ENCODE data around the gene PRDM15. TPM values are rescaled to one million over a fixed set of nuclear protein-coding genes. Genes with fewer than 3 reads are reported as not detected.

The PRDM15 gene
- total RNA-seq, 1 experiment from 2014 or later = 5.7 TPM

GRCh38 chr21:41803316-41803715, 75.8 kb downstream of the PRDM15 start:
- ChIA-PET CTCF (no interaction called here), POLR2A (no interaction called here)
- intact Hi-C loops (cut with micrococcal nuclease) = no loop called here
- H3K27ac Mint-ChIP-seq (ENCODE audit: low read depth, unreplicated experiment) = no peak overlapping the region
- DNase-seq (ENCODE audit: unreplicated experiment) = no peak
- peaks cover 8% of the 10 kb centered on the region for H3K9me3 Mint-ChIP-seq (ENCODE audit: unreplicated experiment)
- H3K36me3 Mint-ChIP-seq (ENCODE audit: insufficient read depth, unreplicated experiment) = peaks cover 10% of the 10 kb centered on the region
- no peaks in the 10 kb centered on the region for H3K4me1 Mint-ChIP-seq (ENCODE audit: insufficient read depth, unreplicated experiment)
- BruUV-seq (replicated peaks) = no TSS peak
- no peak for TF ChIP-seq CTCF (IDR thresholded peaks at IDR 0.05; ENCODE audit: unreplicated experiment)
- no peaks in the 10 kb centered on the region for H3K27me3 Mint-ChIP-seq (ENCODE audit: insufficient read depth, unreplicated experiment)
- H3K4me3 Mint-ChIP-seq (ENCODE audit: unreplicated experiment) = no peak overlapping the region

GRCh38 chr21:41802684-41803083, 76.5 kb downstream of the PRDM15 start:
- TF ChIP-seq CTCF (IDR thresholded peaks at IDR 0.05; ENCODE audit: unreplicated experiment) = no peak
- peaks cover 15% of the 10 kb centered on the region for H3K36me3 Mint-ChIP-seq (ENCODE audit: insufficient read depth, unreplicated experiment)
- no peak overlapping the region for H3K4me3 Mint-ChIP-seq (ENCODE audit: unreplicated experiment)

GRCh38 chr21:41802198-41802584, 77.0 kb downstream of the PRDM15 start:
- Mint-ChIP-seq H3K4me3 (ENCODE audit: unreplicated experiment) (no peak overlapping the region), H3K27me3 (ENCODE audit: insufficient read depth, unreplicated experiment) (no peaks in the 10 kb centered on the region), H3K4me1 (ENCODE audit: insufficient read depth, unreplicated experiment) (no peaks in the 10 kb centered on the region), H3K36me3 (ENCODE audit: insufficient read depth, unreplicated experiment) (peaks cover 15% of the 10 kb centered on the region), H3K9me3 (ENCODE audit: unreplicated experiment) (peaks cover 8% of the 10 kb centered on the region), H3K27ac (ENCODE audit: low read depth, unreplicated experiment) (no peak overlapping the region)
- no peak for DNase-seq (ENCODE audit: unreplicated experiment)
- CTCF ChIA-PET = interaction anchor here (0.6 kb wide), 1 partner anchor 1011 kb away, joined by 3 read pairs; no protein-coding TSS in a partner anchor
- BruUV-seq (replicated peaks) = no TSS peak
- TF ChIP-seq CTCF (IDR thresholded peaks at IDR 0.05; ENCODE audit: unreplicated experiment) = no peak
- POLR2A ChIA-PET = interaction anchor here (0.7 kb wide), 1 partner anchor 18 kb away, joined by 3 read pairs; no protein-coding TSS in a partner anchor
- intact Hi-C loops (cut with micrococcal nuclease) = no loop called here

More at GRCh38 chr21:41802684-41803083, 76.5 kb downstream of the PRDM15 start:
- no peaks in the 10 kb centered on the region for H3K27me3 Mint-ChIP-seq (ENCODE audit: insufficient read depth, unreplicated experiment)
- ChIA-PET CTCF (interaction anchor here (0.6 kb wide), 1 partner anchor 1010 kb away, joined by 3 read pairs; no protein-coding TSS in a partner anchor), POLR2A (no interaction called here)
- no peak overlapping the region for H3K27ac Mint-ChIP-seq (ENCODE audit: low read depth, unreplicated experiment)
- DNase-seq (ENCODE audit: unreplicated experiment) = no peak
- intact Hi-C loops (cut with micrococcal nuclease) = no loop called here
- H3K4me1 Mint-ChIP-seq (ENCODE audit: insufficient read depth, unreplicated experiment) = no peaks in the 10 kb centered on the region
- peaks cover 8% of the 10 kb centered on the region for H3K9me3 Mint-ChIP-seq (ENCODE audit: unreplicated experiment)
- BruUV-seq (replicated peaks) = no TSS peak

- no peak overlapping the region for H3K4me3 Mint-ChIP-seq (ENCODE audit: unreplicated experiment)
- H3K27me3 Mint-ChIP-seq (ENCODE audit: insufficient read depth, unreplicated experiment) = no peaks in the 10 kb centered on the region
- intact Hi-C loops (cut with micrococcal nuclease) = no loop called here
- peaks cover 15% of the 10 kb centered on the region for H3K36me3 Mint-ChIP-seq (ENCODE audit: insufficient read depth, unreplicated experiment)
- TF ChIP-seq CTCF (IDR thresholded peaks at IDR 0.05; ENCODE audit: unreplicated experiment) = no peak
- CTCF ChIA-PET = interaction anchor here (0.9 to 1.2 kb wide), 2 partner anchors 14 to 24 kb away, joined by 3 to 4 read pairs; no protein-coding TSS in a partner anchor
- no peak for DNase-seq (ENCODE audit: unreplicated experiment)
- POLR2A ChIA-PET = interaction anchor here (0.7 kb wide), 2 partner anchors 18 to 89 kb away, joined by 3 read pairs; no protein-coding TSS in a partner anchor
- BruUV-seq (replicated peaks) = no TSS peak
- no peak overlapping the region for H3K27ac Mint-ChIP-seq (ENCODE audit: low read depth, unreplicated experiment)
- peaks cover 3% of the 10 kb centered on the region for H3K9me3 Mint-ChIP-seq (ENCODE audit: unreplicated experiment)
- no peaks in the 10 kb centered on the region for H3K4me1 Mint-ChIP-seq (ENCODE audit: insufficient read depth, unreplicated experiment)
Measured at GRCh38 chr21:41801321-41802197, 77.6 kb downstream of the PRDM15 start.

Measured in MCF 10A (cell line).